HepG2 (cell line): Measurements from ENCODE around the gene RPL36AL. TPM values are rescaled to one million over a fixed set of nuclear protein-coding genes. Genes with fewer than 3 reads are reported as not detected.

Experiments
- AHR ChIP-seq: IDR thresholded peaks from 2 replicates; pipeline ENCODE4 v1.6.1; 2018; ENCODE audit warnings: missing genetic modification reagents, missing compliant biosample characterization
- FOSL2 ChIP-seq: sonication (generic); formaldehyde crosslinking; IDR thresholded peaks from 2 replicates; pipeline ENCODE4 v1.4.0; 2020; ENCODE audit warnings: missing genetic modification reagents
- KLF13 ChIP-seq: sonication (generic); formaldehyde crosslinking; IDR thresholded peaks from 2 replicates; pipeline ENCODE4 v1.4.0; 2020; ENCODE audit warnings: mild to moderate bottlenecking, missing genetic modification reagents
- KMT2A ChIP-seq: sonication (generic); formaldehyde crosslinking; IDR thresholded peaks from 2 replicates; pipeline ENCODE4 v1.4.0; 2020; ENCODE audit warnings: missing genetic modification reagents
- POLR2G ChIP-seq: fragments of 200-400 bp; formaldehyde crosslinking; IDR thresholded peaks from 2 replicates; pipeline ENCODE4 v1.6.1; 2018; ENCODE audit warnings: mild to moderate bottlenecking, low read depth, low read length, moderate library complexity
- TBX2 ChIP-seq: sonication (generic); formaldehyde crosslinking; IDR thresholded peaks from 2 replicates; pipeline ENCODE4 v1.5.0; 2020; ENCODE audit warnings: missing genetic modification reagents, mild to moderate bottlenecking, borderline replicate concordance
- ZNF180 ChIP-seq: sonication (generic); formaldehyde crosslinking; IDR thresholded peaks from 2 replicates; pipeline ENCODE4 v1.4.0; 2020; ENCODE audit warnings: low read depth, missing genetic modification reagents, borderline replicate concordance
- ZNF75D ChIP-seq: sonication (generic); formaldehyde crosslinking; IDR thresholded peaks from 2 replicates; pipeline ENCODE4 v1.8.1; 2023; ENCODE audit warnings: missing genetic modification reagents, mild to moderate bottlenecking, borderline replicate concordance
- ZNF775 ChIP-seq: sonication (generic); formaldehyde crosslinking; IDR thresholded peaks from 2 replicates; pipeline ENCODE4 v1.4.0; 2020; ENCODE audit warnings: missing genetic modification reagents, mild to moderate bottlenecking, moderate library complexity, borderline replicate concordance
- polyA plus RNA-seq, 8 experiments: library from polyadenylated mRNA; depleted of rRNA in 3 of 8; stranded (reverse) in 7 of 8; unstranded in 1 of 8; fragments of >200 nt; fragmentation: Illumina TruSeq in 4 of 8; extraction: Trizol in 4 of 8; gene quantifications; 2 replicates each; pipeline versions ENCODE4 v1.2.1 to v1.2.3, GENCODE V29; 2011 to 2016; ENCODE audit warnings: low read depth in 4 of 8, missing spikeins in 1 of 8, mixed read lengths in 1 of 8; ENCODE audit not compliant: insufficient read depth in 1 of 8
- total RNA-seq, 5 experiments: library from RNA; depleted of rRNA; stranded (reverse); fragments of >200 nt; fragmentation: Illumina TruSeq; extraction: Trizol; gene quantifications; 2 replicates each; pipeline ENCODE4 v1.2.3, GENCODE V29; 2016; ENCODE audit warnings: low read depth in 1 of 5
- TF ChIP-seq, protein P1 (sequence below): sonication (generic); formaldehyde crosslinking; IDR thresholded peaks from 2 replicates; pipeline ENCODE4; 2020; ENCODE audit warnings: missing genetic modification reagents, mild to moderate bottlenecking, borderline replicate concordance
- TF ChIP-seq, protein P2 (sequence below): sonication (generic); formaldehyde crosslinking; conservative IDR thresholded peaks from 2 replicates; pipeline ENCODE4 v1.8.0; 2022; ENCODE audit warnings: low read depth, missing genetic modification reagents
- TF ChIP-seq, protein P3 (sequence below): IDR thresholded peaks from 2 replicates; pipeline ENCODE4 v1.6.1; 2016; ENCODE audit warnings: low read depth, borderline replicate concordance
- TF ChIP-seq, protein P4 (sequence below), 2 experiments: fragments of 450-650 bp in 1 of 2; sonication (generic) in 1 of 2; formaldehyde crosslinking in 1 of 2; IDR thresholded peaks; 2 replicates each; pipeline versions ENCODE4 v1.6.1 to v1.8.0; 2016 to 2022; ENCODE audit warnings: antibody characterized with exemption in 1 of 2, mild to moderate bottlenecking in 1 of 2, missing genetic modification reagents in 1 of 2

RPL36AL gene
- total and polyA plus RNA-seq, 2 of the 13 experiments (the other 11 are each of a cell fraction or from before 2014, with no cell fraction given), result 90.0 to 294 TPM

DNA sequence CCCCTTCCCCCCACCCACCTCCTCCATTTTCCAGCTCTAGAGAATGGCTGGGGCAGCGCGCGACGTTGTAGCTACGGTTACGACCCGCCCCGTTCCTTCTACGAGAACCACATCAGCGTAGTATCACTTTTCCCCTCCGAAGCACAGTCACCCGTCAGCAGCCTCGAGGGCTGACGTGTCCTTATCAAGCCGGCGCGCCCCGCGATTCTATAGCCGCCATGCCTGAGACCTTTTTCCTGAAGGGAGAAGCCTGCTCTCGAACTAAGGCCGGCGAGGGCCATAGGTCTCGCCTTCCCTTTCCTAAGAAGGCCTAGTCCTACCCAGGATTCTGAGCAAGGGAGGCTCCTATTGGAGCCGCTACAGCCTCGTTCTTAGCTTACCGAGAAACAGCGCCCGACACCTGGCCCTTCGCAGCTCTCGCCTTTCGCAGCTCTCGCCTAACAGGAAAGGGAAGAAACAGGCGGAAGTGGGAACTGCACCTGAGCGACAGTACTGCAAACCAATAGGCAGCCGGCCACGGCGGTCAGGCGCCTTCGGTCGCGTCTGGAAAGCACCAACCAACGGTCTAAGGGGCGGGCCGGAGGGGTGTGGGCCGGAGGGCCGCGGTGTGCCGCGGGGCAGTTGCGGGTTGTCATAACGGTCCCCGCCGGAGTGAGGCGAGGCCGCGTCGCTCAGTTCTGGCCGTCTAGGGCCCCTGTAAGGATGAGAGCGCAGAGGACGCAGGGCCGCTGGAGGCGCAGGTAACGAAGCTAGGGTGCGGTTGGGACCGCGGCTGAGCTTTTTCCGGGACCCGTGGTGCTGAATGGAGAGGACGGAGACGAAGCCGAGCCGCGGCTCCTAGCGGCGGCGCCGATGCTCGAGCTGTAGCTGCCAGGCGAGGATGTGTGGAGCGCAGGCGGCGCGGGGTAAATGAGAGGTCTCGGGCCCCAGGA lies at the start of gene RPL36AL, which contains the start of gene MGAT2 (continued):
- TF ChIP-seq, protein P1, sequence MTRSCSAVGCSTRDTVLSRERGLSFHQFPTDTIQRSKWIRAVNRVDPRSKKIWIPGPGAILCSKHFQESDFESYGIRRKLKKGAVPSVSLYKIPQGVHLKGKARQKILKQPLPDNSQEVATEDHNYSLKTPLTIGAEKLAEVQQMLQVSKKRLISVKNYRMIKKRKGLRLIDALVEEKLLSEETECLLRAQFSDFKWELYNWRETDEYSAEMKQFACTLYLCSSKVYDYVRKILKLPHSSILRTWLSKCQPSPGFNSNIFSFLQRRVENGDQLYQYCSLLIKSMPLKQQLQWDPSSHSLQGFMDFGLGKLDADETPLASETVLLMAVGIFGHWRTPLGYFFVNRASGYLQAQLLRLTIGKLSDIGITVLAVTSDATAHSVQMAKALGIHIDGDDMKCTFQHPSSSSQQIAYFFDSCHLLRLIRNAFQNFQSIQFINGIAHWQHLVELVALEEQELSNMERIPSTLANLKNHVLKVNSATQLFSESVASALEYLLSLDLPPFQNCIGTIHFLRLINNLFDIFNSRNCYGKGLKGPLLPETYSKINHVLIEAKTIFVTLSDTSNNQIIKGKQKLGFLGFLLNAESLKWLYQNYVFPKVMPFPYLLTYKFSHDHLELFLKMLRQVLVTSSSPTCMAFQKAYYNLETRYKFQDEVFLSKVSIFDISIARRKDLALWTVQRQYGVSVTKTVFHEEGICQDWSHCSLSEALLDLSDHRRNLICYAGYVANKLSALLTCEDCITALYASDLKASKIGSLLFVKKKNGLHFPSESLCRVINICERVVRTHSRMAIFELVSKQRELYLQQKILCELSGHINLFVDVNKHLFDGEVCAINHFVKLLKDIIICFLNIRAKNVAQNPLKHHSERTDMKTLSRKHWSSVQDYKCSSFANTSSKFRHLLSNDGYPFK (CRISPR knock-in tag), result peak; percentile 79; the same call in 1 of the 2 replicates
- TF ChIP-seq POLR2G, result peak; percentile 99
- TF ChIP-seq KLF13, result 0 out of 2 replicates have a peak, but pooled peaks have one; percentile 17
- TF ChIP-seq, protein P2, sequence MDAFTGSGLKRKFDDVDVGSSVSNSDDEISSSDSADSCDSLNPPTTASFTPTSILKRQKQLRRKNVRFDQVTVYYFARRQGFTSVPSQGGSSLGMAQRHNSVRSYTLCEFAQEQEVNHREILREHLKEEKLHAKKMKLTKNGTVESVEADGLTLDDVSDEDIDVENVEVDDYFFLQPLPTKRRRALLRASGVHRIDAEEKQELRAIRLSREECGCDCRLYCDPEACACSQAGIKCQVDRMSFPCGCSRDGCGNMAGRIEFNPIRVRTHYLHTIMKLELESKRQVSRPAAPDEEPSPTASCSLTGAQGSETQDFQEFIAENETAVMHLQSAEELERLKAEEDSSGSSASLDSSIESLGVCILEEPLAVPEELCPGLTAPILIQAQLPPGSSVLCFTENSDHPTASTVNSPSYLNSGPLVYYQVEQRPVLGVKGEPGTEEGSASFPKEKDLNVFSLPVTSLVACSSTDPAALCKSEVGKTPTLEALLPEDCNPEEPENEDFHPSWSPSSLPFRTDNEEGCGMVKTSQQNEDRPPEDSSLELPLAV (CRISPR knock-in tag), result no peak
- peak; percentile 95 for TF ChIP-seq KMT2A (CRISPR knock-in tag)
- TF ChIP-seq ZNF775 (CRISPR knock-in tag), result no peak
- TF ChIP-seq FOSL2, result peak; percentile 19
- TF ChIP-seq, protein P3, sequence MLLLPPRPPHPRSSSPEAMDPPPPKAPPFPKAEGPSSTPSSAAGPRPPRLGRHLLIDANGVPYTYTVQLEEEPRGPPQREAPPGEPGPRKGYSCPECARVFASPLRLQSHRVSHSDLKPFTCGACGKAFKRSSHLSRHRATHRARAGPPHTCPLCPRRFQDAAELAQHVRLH, result peak; percentile 78; the same call in 1 of the 2 replicates
- TF ChIP-seq ZNF75D, result no peak
- TF ChIP-seq ZNF180 (CRISPR knock-in tag), result 0 out of 2 replicates have a peak, but pooled peaks have one; percentile 56
- TF ChIP-seq, protein P4, sequence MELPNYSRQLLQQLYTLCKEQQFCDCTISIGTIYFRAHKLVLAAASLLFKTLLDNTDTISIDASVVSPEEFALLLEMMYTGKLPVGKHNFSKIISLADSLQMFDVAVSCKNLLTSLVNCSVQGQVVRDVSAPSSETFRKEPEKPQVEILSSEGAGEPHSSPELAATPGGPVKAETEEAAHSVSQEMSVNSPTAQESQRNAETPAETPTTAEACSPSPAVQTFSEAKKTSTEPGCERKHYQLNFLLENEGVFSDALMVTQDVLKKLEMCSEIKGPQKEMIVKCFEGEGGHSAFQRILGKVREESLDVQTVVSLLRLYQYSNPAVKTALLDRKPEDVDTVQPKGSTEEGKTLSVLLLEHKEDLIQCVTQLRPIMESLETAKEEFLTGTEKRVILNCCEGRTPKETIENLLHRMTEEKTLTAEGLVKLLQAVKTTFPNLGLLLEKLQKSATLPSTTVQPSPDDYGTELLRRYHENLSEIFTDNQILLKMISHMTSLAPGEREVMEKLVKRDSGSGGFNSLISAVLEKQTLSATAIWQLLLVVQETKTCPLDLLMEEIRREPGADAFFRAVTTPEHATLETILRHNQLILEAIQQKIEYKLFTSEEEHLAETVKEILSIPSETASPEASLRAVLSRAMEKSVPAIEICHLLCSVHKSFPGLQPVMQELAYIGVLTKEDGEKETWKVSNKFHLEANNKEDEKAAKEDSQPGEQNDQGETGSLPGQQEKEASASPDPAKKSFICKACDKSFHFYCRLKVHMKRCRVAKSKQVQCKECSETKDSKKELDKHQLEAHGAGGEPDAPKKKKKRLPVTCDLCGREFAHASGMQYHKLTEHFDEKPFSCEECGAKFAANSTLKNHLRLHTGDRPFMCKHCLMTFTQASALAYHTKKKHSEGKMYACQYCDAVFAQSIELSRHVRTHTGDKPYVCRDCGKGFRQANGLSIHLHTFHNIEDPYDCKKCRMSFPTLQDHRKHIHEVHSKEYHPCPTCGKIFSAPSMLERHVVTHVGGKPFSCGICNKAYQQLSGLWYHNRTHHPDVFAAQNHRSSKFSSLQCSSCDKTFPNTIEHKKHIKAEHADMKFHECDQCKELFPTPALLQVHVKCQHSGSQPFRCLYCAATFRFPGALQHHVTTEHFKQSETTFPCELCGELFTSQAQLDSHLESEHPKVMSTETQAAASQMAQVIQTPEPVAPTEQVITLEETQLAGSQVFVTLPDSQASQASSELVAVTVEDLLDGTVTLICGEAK (IDR thresholded peaks at IDR 0.05), result no peak
- TF ChIP-seq, protein P4 (CRISPR knock-in tag; IDR thresholded peaks at IDR 0.05), result 0 out of 2 replicates have a peak, but pooled peaks have one; percentile 16
- TF ChIP-seq AHR, result no peak
- peak; percentile 53 for TF ChIP-seq TBX2
